HCT116 (cell line): ENCODE data around the gene KCTD2. TPM values are rescaled to one million over a fixed set of nuclear protein-coding genes. Genes with fewer than 3 reads are reported as not detected.
A peak's percentile ranks its signal among the peaks of the same experiment; 100 is the strongest.

Source experiments
- ATAC-seq: fragments of 200-7000 bp; cut with Tn5 transposase; 2 replicates; pipeline ENCODE4 v1.9.1; 2020; ENCODE audit warnings: mild to moderate bottlenecking, moderate library complexity
- BruUV-seq: library from RNA; stranded (reverse); fragments of 400-500 nt; replicated peaks from 2 replicates; lab custom pipeline; 2021; lab: Mats Ljungman, UMichigan
- CTCF ChIA-PET: fragments of 300-600 bp; sonication (Branson Sonifier 250); formaldehyde crosslinking; loops from one replicate; lab custom pipeline; 2021; ENCODE audit warnings: antibody characterized with exemption; lab: Charles Lee
- POLR2A ChIA-PET: fragments of 300-600, 350-600 bp; sonication (Branson Sonifier 250); formaldehyde crosslinking; loops from one replicate; lab custom pipeline; 2021; ENCODE audit warnings: antibody characterized with exemption; lab: Charles Lee
- RAD21 ChIA-PET, 2 experiments: fragments of 300-600 bp; sonication (Branson Sonifier 250); formaldehyde crosslinking; loops; one replicate each; lab custom pipeline; 2023; ENCODE audit warnings: low total read pairs in 2 of 2; ENCODE audit not compliant: uncharacterized antibody in 2 of 2, unreplicated experiment in 2 of 2, low non-redundant PET in 1 of 2; lab: Charles Lee
- DNase-seq: peaks from one replicate; pipeline ENCODE4 v3.0.0-alpha.2; 2010; ENCODE audit warnings: low read depth, low spot score
- H2AFZ ChIP-seq: fragments of 200-600 bp; shearing (Covaris generic), sonication (generic); 2 replicates; pipeline ENCODE4 v1.6.1; 2017; ENCODE audit warnings: low read depth, mixed run types, mixed read lengths, antibody characterized with exemption, low read length; ENCODE audit not compliant: poor library complexity, severe bottlenecking
- H3K27ac ChIP-seq: 2 replicates; pipeline ENCODE4 v1.5.1; 2012; ENCODE audit warnings: low read depth, low read length
- H3K27me3 ChIP-seq: fragments of 200-600 bp; sonication (generic); 2 replicates; pipeline ENCODE4 v1.6.1; 2016; ENCODE audit warnings: mixed run types, low read length, mixed read lengths; ENCODE audit not compliant: insufficient read depth
- H3K36me3 ChIP-seq, 2 experiments: fragments of 200-500 bp in 1 of 2; fragments of 200-600 bp in 1 of 2; sonication (Bioruptor generic) in 1 of 2; sonication (generic) in 1 of 2; 2 replicates each; pipeline versions ENCODE4 v1.5.1 to v1.6.1; 2014 to 2016; ENCODE audit warnings: low read length in 2 of 2, inconsistent platforms in 1 of 2, mixed read lengths in 1 of 2, mixed run types in 1 of 2; ENCODE audit not compliant: insufficient read depth in 2 of 2, control insufficient read depth in 1 of 2
- H3K4me1 ChIP-seq, 2 experiments: fragments of 200-600 bp in 1 of 2; sonication (generic) in 1 of 2; 2 replicates each; pipeline versions ENCODE4 v1.5.1 to v1.6.1; 2012 to 2017; ENCODE audit warnings: low read length in 2 of 2, inconsistent platforms in 1 of 2, mild to moderate bottlenecking in 1 of 2, mixed read lengths in 1 of 2, mixed run types in 1 of 2, moderate library complexity in 1 of 2; ENCODE audit not compliant: insufficient read depth in 2 of 2, control insufficient read depth in 1 of 2
- H3K4me2 ChIP-seq: fragments of 200-600 bp; sonication (generic); 2 replicates; pipeline ENCODE4 v1.6.1; 2017; ENCODE audit warnings: mixed run types, low read length, mixed read lengths
- H3K4me3 ChIP-seq, 2 experiments: fragments of 200-600 bp in 1 of 2; sonication (generic) in 1 of 2; replicated peaks in 1 of 2; 2 replicates each; pipeline ENCODE4 v1.5.1; 2011 to 2016; ENCODE audit warnings: low read length in 2 of 2, control low read depth in 1 of 2, low read depth in 1 of 2, mild to moderate bottlenecking in 1 of 2, mixed read lengths in 1 of 2, mixed run types in 1 of 2
- H3K79me2 ChIP-seq: fragments of 200-600 bp; sonication (generic); 2 replicates; pipeline ENCODE4 v1.6.1; 2017; ENCODE audit warnings: mild to moderate bottlenecking, mixed run types, low read length, moderate library complexity, mixed read lengths; ENCODE audit not compliant: insufficient read depth
- H3K9ac ChIP-seq: fragments of 200-600 bp; sonication (generic); 2 replicates; pipeline ENCODE4 v1.6.1; 2016; ENCODE audit warnings: low read length, mixed read lengths
- H3K9me2 ChIP-seq: fragments of 200-600 bp; sonication (generic), shearing (Covaris generic); 2 replicates; pipeline ENCODE4 v1.6.1; 2017; ENCODE audit warnings: mixed run types, mild to moderate bottlenecking, moderate library complexity; ENCODE audit not compliant: insufficient read depth
- H3K9me3 ChIP-seq, 2 experiments: fragments of 200-500 bp in 1 of 2; fragments of 200-600 bp in 1 of 2; sonication (Bioruptor generic) in 1 of 2; sonication (generic) in 1 of 2; 2 replicates each; pipeline ENCODE4 v1.6.1; 2014 to 2017; ENCODE audit warnings: low read length in 2 of 2, mixed read lengths in 2 of 2, inconsistent platforms in 1 of 2, low read depth in 1 of 2, mild to moderate bottlenecking in 1 of 2, mixed run types in 1 of 2, moderate library complexity in 1 of 2; ENCODE audit not compliant: control insufficient read depth in 1 of 2, insufficient read depth in 1 of 2
- H4K20me1 ChIP-seq: fragments of 200-600 bp; sonication (generic), shearing (Covaris generic); 2 replicates; pipeline ENCODE4 v1.6.1; 2017; ENCODE audit warnings: mixed run types, mild to moderate bottlenecking, moderate library complexity; ENCODE audit not compliant: insufficient read depth
- ELF1 ChIP-seq: IDR thresholded peaks from 2 replicates; pipeline ENCODE4 v1.6.1; 2012; ENCODE audit warnings: low read depth, borderline replicate concordance
- EZH2 ChIP-seq: fragments of 200-600 bp; sonication (generic); IDR thresholded peaks from 2 replicates; pipeline ENCODE4 v1.6.1; 2017; ENCODE audit warnings: antibody characterized with exemption, mixed run types
- JUND ChIP-seq: IDR thresholded peaks from 2 replicates; pipeline ENCODE4 v1.6.1; 2012
- POLR2AphosphoS5 ChIP-seq: IDR thresholded peaks from 2 replicates; pipeline ENCODE4 v1.6.1; 2011; ENCODE audit warnings: mild to moderate bottlenecking, low read depth, low read length, moderate library complexity
- RAD21 ChIP-seq: IDR thresholded peaks from 2 replicates; pipeline ENCODE4 v1.6.1; 2012; ENCODE audit warnings: low read depth, mild to moderate bottlenecking
- SIN3A ChIP-seq: IDR thresholded peaks from 2 replicates; pipeline ENCODE4 v1.6.1; 2012; ENCODE audit warnings: low read depth
- SP1 ChIP-seq: IDR thresholded peaks from 2 replicates; pipeline ENCODE4 v1.6.1; 2012; ENCODE audit warnings: low read depth
- SRF ChIP-seq: IDR thresholded peaks from 2 replicates; pipeline ENCODE4 v1.6.1; 2012; ENCODE audit warnings: low read depth
- TCF7L2 ChIP-seq: IDR thresholded peaks from 2 replicates; pipeline ENCODE4 v1.7.0; 2011; ENCODE audit warnings: borderline replicate concordance, inconsistent platforms; ENCODE audit not compliant: insufficient read depth, insufficient read length; ENCODE audit errors: extremely low read depth
- YY1 ChIP-seq: IDR thresholded peaks from 2 replicates; pipeline ENCODE4 v1.6.1; 2011; ENCODE audit warnings: low read length, low read depth, moderate library complexity, mild to moderate bottlenecking; ENCODE audit not compliant: insufficient replicate concordance; ENCODE audit errors: extremely low read depth
- ZNF274 ChIP-seq: fragments of 200-500 bp; sonication (Bioruptor generic); IDR thresholded peaks from 2 replicates; pipeline ENCODE4 v1.6.1; 2014; ENCODE audit warnings: mild to moderate bottlenecking, low read depth, low read length, inconsistent platforms
- intact Hi-C: fragments of 100-400 bp; cut with micrococcal nuclease; formaldehyde crosslinking; loops from 2 replicates; pipeline ENCODE4 v1.10.0; 2022
- total RNA-seq: library from RNA; stranded (reverse); gene quantifications from one replicate; pipeline ENCODE4 v1.2.1, GENCODE V29; 2021; ENCODE audit not compliant: unreplicated experiment
- TF ChIP-seq, protein P1 (sequence below), 3 experiments: fragments of 200-600 bp in 1 of 3; sonication (generic) in 1 of 3; IDR thresholded peaks in 2 of 3; conservative IDR thresholded peaks in 1 of 3; 2 replicates each; pipeline ENCODE4 v1.5.1; 2012 to 2017; ENCODE audit warnings: low read depth in 2 of 3, low read length in 2 of 3, antibody characterized with exemption in 1 of 3, borderline replicate concordance in 1 of 3, control low read depth in 1 of 3, mild to moderate bottlenecking in 1 of 3, mixed read lengths in 1 of 3, mixed run types in 1 of 3, moderate library complexity in 1 of 3; ENCODE audit not compliant: insufficient read depth in 1 of 3
- TF ChIP-seq, protein P2 (sequence below): IDR thresholded peaks from 2 replicates; pipeline ENCODE4 v1.6.1; 2012; ENCODE audit warnings: low read depth

KCTD2 gene
- total RNA-seq, 1 experiment from 2014 or later, result 23.3 TPM

DNA sequence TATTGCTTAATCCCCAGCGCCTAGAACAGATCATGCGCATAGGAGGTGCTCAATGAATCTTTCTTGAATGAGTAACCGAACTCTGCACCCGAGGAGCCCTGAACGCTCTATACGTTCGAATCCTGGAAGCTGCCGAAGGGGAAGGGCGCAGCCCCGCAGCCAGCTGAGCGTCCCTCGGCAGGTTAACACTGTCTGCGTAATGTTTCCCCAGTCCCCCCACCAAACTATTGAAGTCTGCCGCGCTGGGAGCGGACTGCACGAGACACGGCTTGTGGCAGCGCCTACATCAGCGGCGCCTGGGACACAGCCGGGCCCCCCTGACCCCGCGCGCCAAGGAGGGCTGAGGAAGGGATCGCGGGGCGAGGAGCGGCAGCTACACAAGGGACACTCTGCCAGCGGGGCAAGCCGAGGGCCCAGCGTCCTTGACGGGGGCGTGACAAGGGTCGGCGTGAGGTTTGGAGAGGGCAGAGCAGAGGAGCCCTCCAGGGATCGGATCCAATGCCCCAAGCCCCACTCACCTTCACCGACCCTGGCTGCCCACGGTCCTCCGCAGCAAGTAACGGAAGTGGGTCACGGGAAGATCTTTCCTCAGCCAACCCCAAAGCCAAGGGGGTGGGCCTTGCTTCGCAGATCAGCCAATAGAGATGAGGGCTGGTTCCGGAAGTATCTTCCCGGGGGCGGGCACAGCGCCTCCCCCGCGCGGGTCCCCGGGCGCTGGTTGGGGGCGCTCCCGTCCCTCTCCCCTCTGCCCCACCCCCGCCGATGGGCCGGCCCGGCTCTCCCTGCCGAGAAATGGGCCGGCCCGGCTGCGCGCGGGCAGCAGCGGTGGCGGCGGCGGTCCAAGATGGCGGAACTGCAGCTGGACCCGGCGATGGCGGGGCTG is at the start of gene KCTD2, which contains the start of gene ATP5PD (continued):
- TF ChIP-seq, protein P1, sequence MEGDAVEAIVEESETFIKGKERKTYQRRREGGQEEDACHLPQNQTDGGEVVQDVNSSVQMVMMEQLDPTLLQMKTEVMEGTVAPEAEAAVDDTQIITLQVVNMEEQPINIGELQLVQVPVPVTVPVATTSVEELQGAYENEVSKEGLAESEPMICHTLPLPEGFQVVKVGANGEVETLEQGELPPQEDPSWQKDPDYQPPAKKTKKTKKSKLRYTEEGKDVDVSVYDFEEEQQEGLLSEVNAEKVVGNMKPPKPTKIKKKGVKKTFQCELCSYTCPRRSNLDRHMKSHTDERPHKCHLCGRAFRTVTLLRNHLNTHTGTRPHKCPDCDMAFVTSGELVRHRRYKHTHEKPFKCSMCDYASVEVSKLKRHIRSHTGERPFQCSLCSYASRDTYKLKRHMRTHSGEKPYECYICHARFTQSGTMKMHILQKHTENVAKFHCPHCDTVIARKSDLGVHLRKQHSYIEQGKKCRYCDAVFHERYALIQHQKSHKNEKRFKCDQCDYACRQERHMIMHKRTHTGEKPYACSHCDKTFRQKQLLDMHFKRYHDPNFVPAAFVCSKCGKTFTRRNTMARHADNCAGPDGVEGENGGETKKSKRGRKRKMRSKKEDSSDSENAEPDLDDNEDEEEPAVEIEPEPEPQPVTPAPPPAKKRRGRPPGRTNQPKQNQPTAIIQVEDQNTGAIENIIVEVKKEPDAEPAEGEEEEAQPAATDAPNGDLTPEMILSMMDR (IDR thresholded peaks at IDR 0.05 in 2 of 3, conservative IDR thresholded peaks at IDR 0.05 in 1 of 3; ENCODE audit: borderline replicate concordance in 1 of 3, insufficient read depth in 1 of 3, low read depth in 2 of 3, low read length in 2 of 3), result no peak
- TF ChIP-seq EZH2 (no peak), SP1 (peak; percentile 99), TCF7L2 (peak; percentile 60), SRF (no peak)

DNA sequence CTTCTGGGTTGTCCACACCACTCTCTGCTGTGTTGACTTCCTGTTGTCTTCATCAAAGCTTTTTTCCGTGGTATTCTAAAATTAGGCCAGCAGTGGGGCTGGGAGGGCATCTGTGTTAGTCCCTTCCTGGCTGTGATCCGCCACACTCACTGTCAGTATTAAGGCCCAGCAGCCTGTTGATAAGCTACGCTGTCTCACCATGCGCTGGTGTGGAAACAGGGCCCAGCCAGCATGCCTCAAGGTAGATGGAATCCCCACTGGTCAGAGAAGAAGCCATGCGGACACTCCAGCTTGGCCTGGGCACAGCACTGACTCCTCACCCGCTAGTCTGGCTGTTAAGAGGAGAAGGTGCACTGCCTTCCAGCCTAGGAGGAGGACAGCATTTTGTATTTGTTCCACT is 48.2 kb upstream of the KCTD2 start:
- intact Hi-C loops, result no loop called here
- Histone ChIP-seq H3K27me3 (no peaks in the 10 kb centered on the region), H3K27ac (no peak overlapping the region), H3K4me1 (peaks cover 0 to 5% of the 10 kb centered on the region in 2 experiments; a peak in 2 of 4 replicates), H3K79me2 (0 out of 2 replicates have a peak, but pooled peaks cover 4% of the 10 kb centered on the region), H3K9ac (no peak overlapping the region), H2AFZ (no peak overlapping the region), H3K4me3 (no peak overlapping the region), H4K20me1 (no peaks in the 10 kb centered on the region), H3K36me3 (peaks cover 7 to 19% of the 10 kb centered on the region in 2 experiments; a peak in 2 of 4 replicates), H3K9me2 (no peaks in the 10 kb centered on the region), H3K9me3 (no peaks in the 10 kb centered on the region), H3K4me2 (no peak overlapping the region)
- ChIA-PET RAD21 (no interaction called here), POLR2A (no interaction called here), CTCF (interaction anchor here (1.5 kb wide), 1 partner anchor 37 kb away, joined by 4 read pairs; no protein-coding TSS in a partner anchor)
- no TSS peak for BruUV-seq
- ATAC-seq (no peak), DNase-seq (no peak)
- TF ChIP-seq POLR2AphosphoS5, result no peak
- TF ChIP-seq JUND, result no peak
- TF ChIP-seq SIN3A, result no peak
- no peak for TF ChIP-seq RAD21
- no peak for TF ChIP-seq EZH2
- TF ChIP-seq YY1, result no peak
- TF ChIP-seq TCF7L2, result no peak
- TF ChIP-seq ELF1, result no peak
- TF ChIP-seq, protein P2, sequence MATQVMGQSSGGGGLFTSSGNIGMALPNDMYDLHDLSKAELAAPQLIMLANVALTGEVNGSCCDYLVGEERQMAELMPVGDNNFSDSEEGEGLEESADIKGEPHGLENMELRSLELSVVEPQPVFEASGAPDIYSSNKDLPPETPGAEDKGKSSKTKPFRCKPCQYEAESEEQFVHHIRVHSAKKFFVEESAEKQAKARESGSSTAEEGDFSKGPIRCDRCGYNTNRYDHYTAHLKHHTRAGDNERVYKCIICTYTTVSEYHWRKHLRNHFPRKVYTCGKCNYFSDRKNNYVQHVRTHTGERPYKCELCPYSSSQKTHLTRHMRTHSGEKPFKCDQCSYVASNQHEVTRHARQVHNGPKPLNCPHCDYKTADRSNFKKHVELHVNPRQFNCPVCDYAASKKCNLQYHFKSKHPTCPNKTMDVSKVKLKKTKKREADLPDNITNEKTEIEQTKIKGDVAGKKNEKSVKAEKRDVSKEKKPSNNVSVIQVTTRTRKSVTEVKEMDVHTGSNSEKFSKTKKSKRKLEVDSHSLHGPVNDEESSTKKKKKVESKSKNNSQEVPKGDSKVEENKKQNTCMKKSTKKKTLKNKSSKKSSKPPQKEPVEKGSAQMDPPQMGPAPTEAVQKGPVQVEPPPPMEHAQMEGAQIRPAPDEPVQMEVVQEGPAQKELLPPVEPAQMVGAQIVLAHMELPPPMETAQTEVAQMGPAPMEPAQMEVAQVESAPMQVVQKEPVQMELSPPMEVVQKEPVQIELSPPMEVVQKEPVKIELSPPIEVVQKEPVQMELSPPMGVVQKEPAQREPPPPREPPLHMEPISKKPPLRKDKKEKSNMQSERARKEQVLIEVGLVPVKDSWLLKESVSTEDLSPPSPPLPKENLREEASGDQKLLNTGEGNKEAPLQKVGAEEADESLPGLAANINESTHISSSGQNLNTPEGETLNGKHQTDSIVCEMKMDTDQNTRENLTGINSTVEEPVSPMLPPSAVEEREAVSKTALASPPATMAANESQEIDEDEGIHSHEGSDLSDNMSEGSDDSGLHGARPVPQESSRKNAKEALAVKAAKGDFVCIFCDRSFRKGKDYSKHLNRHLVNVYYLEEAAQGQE, result no peak
- TF ChIP-seq, protein P1 (IDR thresholded peaks at IDR 0.05 in 2 of 3, conservative IDR thresholded peaks at IDR 0.05 in 1 of 3; ENCODE audit: borderline replicate concordance in 1 of 3, insufficient read depth in 1 of 3, low read depth in 2 of 3, low read length in 2 of 3), result no peak
- TF ChIP-seq ZNF274, result no peak
